Measurements from ENCODE around the gene MFN1.

Gene MFN1

DNA sequence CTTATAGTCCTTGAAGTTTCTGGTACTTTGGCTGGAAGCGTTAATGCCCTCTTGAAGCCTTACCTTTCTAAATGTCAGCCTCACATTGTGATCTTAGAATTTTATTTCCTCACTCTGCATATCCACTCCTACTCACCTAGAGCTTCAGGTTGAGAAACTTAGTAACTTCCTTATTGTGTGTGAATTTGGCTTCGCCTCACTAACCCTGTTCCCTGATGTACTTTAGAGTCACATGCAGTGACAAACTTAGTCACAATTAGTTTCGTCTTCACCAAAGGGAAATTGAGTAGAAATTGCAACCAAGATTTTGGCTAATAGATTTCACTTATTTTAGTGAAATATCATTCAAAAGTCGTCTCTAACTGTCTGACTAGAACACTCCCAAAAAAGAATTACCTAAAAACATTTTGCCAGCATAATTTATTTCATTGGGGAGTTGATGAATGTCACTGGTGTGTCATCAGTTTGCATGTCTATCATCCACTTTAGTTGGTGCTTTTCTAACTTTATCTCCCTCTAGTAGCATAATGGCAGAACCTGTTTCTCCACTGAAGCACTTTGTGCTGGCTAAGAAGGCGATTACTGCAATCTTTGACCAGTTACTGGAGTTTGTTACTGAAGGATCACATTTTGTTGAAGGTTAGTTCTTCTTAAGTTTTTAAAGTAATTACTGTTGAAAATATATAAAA lies 960 bp downstream of the MFN1 start:
- DNase-seq = no peak

DNA sequence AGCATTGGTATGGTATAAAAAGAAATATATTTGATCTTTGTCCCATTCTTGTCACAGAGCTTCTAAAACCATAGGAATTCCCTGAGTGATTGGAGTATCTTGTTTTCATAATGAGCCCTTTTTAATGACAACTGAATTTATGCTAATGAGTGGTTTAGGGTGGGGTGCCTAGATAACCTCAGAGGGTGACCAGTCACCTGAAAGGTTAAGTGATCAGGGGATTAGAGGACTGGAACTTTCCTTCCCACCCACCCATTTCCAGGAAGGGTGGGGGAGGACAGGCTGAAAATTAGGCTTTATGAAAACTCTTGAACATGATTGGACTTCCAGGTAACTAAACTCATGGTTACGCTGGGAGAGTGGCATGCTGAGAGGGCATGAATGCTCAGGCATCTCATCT lies 8.5 kb downstream of the MFN1 start:
- DNase-seq = no peak

DNA sequence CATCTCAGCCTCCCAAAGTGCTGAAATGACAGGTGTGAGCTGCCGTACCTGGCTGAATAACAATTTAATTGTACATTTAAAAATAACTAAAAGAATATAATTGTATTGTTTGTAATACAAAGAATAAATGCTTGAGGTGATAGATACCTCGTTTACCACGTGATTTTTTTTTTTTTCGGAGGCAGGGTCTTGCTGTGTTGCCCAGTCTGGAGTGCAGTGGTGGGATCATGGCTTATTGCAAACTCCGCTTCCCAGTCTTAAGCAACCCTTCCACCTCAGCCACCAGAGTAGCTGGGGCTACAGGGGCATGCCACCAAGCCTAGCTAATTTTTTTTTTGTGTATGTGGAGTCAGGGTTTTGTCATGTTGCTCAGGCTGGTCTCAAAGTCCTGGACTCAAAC lies 15.8 kb downstream of the MFN1 start:
- no peak for DNase-seq

DNA sequence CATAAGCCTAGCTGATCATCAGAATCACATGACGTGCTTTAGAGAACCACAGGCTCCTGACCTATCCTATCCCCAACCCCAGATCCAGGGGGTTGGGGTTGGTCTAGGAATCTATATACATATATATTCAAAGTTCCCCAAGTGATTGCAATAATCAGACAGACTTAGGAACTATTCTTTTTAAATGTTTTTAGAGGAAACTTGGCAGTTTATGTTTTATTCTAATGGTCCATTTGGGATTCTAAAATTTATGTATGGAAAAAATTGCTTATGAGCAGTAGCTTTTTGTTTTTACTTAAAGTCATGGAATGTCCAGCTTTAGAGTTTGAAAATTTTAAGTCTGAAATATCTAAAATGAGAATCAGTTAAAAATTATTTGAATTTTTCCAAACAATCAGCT lies 22.1 kb downstream of the MFN1 start:
- DNase-seq = no peak

DNA sequence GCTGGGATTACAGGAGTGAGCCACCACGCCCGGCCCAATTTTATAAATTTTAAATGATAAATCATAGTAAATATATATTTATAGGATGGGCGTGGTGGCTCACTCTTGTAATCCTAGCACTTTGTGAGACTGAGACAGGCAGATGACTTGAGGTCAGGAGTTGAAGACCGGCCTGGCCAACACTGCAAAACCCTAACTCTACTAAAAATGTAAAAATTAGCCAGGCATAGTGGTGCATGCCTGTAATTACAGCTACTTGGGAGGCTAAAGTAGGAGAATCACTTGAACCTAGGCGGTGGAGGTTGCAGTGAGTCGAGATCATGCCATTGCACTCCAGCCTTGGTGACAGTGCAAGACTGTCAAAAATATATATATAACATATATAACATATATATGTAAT lies 26.4 kb downstream of the MFN1 start:
- no peak for DNase-seq

DNA sequence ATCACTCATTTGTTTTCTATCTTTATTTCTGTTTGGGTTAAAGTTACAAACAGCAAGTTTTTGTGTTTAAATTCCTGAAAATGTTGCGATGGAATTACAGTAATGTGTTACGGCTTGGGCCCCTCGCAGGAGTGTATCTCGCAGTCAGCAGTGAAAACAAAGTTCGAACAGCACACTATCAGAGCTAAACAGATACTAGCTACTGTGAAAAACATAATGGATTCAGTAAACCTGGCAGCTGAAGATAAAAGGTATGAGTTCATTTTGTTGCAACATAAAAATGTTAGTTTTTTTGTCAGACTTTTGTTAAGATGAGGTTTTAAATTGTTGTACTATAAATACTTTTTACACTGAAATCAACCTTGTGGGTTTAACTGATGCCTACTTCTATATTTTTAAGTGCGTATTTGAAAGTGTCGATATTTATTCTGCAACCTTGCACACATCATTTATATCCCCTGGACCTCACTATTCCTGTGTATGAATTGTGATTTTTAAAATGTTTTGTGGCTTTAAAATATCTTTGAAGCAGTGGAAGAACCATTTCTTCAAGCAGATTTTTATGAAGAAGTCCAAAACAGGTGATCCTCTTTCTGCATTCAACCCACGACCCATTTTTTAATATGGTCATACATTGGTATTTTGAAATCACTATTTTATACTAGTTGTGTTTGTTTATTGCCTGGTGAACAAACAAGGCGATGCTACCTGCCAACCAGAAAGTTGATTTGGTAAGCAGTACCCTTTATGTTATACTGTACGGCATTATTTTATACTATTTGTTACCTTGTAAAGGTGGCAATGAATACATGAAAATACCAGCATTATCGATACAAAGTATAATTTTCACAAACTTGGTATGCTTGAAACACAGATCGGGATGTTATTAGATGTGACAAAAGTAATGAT lies 27.8 kb downstream of the MFN1 start:
- DNase-seq = no peak

DNA sequence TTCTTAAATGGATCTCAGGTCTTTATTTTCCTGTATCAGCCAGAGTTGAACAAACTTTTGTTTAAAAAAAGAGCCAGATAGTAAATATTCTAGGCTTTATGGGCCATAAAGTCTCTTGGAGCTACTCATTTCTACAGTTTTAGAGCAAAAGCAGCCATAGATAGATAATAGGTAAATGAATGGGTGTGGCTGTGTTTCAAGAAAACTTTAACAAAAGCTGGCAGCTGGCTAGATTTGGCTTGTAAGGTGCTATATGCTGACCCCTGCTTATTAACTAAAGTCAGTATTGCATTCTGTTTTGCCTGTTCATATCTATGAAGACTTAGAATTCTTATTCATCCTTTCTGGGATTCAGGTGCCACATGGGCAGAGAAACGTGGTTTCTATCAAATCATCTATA lies 29.0 kb downstream of the MFN1 start:
- no peak for DNase-seq

DNA sequence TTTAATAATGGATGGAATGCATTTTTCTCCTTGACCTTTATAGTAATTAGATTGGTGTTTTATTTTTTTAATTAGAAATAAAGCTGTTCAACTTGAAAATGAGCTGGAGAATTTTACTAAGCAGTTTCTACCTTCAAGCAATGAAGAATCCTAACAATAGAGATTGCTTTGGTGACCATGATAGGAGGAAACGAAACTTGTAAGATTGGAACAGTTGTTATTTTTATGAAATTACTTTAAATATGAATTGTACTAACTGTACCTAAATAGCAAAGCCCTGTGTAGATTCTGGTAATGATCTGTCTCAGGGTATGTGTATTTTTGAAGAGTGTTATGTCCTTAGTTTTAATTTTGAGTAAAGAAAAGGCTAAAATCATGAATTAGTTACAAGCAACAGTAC lies 44.4 kb downstream of the MFN1 start:
- no peak for DNase-seq

DNA sequence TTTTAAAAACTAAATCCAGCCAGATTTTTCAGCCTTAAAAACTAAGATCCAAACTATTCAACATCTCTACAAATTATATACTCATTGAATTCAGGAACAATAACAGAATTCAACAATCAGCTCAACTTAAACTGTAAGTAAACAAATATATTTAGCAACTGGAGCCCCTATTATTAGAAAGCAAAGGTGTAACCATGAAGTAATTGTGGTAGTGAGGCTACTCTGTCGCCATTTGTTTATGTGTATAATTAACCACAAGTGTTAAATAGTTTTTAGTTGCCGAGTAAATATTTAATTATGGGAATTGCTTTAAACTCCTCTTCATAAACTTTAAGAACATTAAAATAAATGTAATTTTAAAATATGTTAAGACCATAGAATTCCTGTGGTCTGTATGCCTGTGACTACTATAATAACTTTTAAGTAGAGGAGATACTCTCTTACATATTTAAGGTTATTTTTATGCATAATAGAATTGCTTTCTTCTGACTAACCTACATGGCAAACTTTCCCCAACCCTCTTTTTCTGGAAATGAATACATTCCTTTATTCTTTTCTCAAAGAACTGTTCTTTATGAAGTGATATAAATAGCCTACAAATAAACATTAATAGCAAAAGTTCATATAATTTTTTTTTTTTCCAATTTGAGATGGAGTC lies 51.2 kb downstream of the MFN1 start:
- no peak for DNase-seq

DNA sequence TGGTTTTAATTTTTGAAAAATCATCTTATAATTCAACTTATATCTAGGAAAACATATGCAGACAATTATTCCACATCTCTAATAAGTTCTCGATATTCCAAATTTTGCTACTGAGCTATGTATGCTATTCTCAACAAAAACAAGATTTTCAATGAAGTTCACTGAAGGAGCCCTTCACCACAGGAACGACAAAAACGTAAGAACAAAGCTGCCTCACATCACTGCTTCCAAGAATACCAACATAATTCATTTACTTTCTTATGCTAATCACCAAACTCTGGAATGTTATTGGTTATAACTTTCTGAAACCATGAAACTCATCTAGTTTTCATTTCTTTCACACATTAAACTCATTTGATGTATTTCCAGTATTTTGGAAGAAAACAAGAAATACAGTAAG lies 54.1 kb downstream of the MFN1 start:
- DNase-seq = no peak

DNA sequence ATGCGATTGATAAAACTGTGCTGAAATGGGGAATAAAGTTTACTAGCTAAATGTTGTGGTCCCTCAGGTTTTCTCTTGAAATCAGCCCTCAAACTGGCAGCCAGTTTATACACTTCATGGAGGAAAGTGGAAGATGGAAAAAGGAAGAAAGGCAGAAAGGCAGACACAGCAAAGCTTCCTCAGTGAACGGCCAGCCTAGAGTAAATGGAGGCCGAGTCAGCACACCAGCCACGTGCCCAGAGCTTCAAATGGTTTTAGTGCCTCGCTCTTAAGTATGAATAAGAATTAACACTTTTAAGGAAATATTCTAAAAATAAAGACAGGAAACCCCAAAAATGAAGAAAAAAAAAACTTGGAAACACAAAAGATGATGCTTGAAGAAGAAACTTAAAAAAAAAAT lies 55.5 kb downstream of the MFN1 start:
- no peak for DNase-seq

DNA sequence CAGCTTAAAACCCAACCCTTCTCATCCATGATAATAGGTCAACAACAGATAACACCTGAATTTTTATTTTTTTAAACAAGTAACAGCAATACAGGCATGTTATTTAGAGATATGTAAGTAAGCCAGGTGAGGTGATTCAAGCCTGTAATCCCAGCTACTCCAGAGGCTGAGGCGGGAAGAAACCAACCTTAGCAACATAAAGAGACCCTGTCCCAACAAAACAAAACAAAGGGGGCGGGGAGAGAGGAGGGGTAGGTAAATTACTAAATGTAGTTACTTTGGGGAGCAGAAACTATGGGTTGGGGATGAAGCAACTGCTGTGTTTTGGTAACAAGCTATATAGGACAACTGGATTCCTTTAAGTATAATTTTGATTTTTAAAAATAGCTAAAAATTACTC lies 56.8 kb downstream of the MFN1 start:
- DNase-seq = no peak

DNA sequence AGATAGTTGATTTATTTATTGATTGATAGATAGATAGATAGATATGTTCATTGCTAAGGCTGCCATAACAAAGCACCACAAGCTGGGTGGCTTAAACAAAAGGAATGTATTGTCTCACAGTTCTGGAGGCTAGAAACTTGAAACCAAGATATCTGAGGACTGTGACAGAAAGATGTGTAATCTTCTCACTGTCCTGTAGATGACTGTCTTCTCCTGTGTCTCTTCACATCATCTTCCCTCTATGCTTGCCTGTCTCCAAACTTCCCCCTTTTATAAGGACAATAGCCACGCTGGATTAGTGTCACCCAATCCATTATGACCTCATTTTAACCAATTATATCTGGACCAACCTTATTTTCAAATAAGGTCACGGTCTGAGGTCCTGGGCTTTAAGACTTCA lies 62.8 kb downstream of the MFN1 start:
- DNase-seq = no peak

DNA sequence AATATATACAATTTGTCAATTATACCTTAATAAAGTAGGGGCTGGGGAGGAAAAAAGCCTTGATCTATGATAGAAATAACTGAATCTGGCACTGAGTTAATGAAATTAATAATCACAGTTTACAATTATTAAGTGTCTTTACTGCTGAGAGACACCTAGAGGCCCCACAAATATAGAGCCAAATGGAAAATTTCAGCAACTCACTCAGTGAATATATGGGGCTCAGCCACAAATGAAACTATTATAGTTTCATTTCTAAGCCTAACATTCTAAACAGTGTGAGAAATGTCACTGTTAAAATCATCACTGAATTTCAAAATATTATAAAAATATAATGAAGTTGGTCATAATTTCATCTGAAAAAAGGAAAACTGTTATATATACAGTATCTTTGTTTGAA lies 63.5 kb downstream of the MFN1 start:
- DNase-seq = no peak

DNA sequence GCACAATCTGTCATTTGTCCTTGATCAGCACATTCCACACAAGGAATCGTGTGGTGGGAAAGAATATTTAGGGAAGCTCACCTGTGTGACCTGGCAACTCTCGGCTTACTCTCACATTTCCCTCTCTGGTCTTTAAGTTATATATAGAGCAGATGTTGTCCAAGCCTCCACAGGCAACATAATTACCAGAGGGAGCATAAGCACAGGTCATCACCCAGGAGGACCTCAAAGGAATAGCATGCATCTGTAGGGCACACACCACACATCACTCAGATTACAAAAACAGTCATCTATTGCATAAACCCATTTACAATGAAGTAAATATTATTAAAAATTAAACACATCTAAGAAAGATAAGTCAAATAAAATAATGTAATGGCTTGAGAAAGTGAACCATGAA lies 67.3 kb downstream of the MFN1 start:
- no peak for DNase-seq

DNA sequence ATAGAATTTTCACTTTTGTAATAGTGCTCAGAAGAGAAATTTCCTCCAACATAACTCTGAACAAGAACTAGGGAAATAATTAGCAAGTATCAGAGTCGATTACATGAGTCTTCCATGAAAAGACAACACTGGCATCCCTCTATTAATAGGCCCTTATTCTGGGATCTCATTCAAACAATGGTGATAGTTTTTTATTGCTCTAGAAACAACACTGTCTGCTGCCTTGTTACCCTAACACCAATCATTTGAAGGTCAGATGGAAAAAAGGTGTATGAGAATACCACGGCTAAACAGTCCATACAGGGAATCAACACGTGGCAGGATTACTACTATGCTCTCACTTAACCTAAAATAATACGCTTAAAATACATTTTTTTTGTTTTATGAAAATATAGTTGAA lies 67.9 kb downstream of the MFN1 start:
- DNase-seq = no peak

DNA sequence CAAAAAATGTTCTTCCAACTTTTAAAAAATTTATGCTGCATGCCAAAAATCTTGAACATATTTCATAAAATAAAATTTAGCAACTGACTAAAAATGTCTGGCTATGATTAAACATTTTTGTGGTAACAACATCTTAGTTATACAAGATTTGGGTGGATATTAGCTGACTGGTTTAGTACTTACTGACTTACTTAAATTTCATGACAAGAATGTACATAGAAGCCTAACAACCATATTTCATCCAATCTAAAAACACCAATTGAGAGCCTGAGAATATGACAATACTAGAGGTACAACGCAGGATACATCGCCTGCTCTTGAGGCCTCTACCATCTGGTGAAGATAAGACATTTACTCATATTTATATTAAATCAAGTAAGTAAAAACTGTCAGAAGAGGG lies 69.2 kb downstream of the MFN1 start:
- DNase-seq = no peak

DNA sequence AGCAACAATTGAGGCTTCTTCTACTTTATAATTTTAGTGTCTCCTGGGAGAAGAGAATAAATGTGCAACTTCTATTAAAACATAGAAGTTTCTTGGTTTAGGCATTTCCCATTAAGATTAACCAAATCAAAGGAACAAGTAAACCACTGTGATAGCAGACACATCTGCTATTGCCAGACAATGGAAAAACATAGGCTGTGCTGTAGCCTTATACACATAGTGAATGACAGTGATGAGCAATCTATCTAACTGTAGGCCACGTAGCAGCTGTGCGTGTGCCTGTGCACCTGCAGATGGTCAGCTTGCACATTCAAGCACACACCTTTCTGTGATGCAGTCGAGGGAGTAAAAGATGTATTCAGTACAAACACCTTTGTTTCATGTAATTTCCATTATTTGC lies 71.1 kb downstream of the MFN1 start:
- DNase-seq = no peak

DNA sequence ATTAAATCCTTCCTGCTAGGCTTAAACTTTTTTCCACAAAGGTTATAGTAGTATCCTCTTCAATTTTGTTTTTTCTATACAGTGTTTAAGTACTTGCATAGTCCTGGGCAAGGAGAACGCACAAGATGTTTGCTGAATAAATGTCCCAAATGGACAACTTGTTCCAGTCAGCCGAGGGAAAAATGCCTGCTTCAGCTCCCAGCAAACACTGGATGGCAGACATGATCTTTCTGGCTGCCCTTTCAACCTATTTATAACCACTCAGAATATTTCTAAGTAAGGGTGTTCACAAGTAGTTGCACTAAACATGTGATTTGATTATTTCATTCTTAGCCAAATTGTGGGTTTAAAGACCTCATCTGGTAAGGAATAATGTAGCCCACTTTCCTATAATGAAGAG lies 74.0 kb downstream of the MFN1 start:
- peak; percentile 10 for DNase-seq

DNA sequence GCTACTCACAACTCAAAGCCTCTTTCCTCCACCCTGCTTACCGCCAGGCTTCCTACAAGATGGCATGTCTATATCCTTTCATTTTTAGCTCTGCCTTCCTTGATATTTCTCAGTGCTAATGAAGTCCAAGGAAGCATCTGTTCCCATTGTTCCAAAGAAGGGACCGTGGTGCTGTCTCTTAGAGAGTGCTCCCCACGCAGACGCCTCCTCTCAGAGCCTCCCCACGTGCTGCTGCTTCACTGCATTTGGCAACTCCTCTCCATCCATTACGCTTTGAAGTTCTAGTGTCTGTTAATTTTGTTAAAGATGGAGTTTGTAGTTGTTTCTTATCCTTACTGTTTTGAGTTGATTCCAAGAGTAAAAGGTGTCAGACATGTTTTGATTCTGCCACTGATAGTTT lies 77.6 kb downstream of the MFN1 start:
- no peak for DNase-seq

DNA sequence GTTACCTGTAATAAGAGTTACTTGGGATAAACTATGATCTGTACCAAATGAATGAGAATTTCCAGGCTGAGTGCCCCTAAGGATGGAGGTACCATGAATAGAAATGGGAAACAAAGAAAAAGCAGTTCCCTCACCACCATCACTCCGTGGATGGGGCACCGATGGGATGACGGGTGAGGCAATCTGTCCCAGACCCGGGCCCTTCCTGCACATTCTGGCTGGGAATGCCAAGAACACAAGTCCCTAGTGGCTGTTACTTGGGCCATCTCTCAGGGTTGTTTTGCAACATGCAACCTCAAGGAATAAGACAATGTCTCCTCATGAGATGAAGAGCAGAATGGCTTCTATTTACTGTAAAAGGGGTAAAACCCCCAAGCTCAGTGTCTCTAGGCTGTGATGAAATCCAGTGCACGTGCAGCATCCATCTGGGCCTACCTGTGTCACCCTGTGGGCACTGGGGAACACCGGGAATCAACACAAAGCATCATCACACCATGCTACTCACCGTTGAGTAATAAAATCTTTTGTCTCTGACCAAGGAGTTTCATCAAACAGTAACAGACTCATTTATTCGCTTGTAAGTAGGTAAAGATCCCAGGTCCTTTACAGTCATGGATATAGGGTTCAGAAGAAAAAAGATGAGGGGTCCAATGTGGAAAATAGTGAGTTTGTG lies 81.5 kb downstream of the MFN1 start:
- no peak for DNase-seq

DNA sequence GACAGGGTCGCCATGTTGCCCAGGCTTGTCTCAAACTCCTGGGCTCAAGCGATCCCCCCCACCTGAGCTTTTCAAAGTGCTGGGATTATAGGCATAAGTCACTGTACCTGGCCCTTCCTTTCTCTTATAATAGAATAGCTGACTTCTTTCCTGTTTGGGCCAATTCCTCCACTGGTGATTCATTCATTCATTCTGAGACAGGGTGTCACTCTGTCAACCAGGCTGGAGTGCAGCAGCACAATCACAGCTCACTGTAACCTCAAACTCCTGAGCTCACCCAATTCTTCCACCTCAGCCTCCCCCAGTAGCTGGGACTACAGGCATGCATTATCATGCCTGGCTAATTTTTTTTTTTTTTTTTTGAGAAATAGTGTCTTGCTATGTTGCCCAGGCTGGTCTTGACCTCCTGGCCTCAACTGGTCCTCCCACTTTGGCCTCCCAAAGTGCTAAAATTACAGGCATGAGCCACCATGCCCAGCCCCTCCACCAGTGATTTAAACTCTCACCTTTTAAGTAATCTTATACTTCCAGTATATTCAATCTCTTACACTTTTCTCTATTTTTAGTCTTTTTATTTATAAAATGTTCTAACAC lies 82.9 kb downstream of the MFN1 start:
- no peak for DNase-seq

DNA sequence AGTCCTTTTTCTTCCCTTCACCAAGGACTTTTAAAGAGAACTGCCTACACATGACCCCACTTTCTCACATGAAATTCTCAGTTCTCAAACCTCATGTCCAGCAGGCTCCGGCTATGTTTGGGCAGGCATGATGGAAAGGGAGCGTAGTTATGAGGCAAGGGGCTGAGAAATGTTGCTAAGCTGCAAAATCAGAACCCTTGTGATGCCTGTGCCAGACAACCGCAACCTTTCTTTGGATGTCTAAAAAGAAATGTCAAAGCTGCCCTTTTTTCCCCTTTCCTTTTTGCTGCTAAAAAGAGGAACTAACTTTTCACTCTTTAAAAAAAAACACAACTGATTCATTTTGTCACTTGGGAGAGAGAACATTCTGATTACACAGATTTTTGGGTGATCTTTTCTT lies 84.5 kb downstream of the MFN1 start:
- no peak for DNase-seq
